Type B pancreatic cell (in vitro differentiated cells): ENCODE results near the gene HDAC10. TPM values are rescaled to one million over a fixed set of nuclear protein-coding genes. Genes with fewer than 3 reads are reported as not detected.

Experiments
- DNase-seq: peaks from one replicate; pipeline ENCODE4 v3.0.0; 2021; ENCODE audit warnings: mixed read lengths; ENCODE audit not compliant: unreplicated experiment; ENCODE audit errors: extremely low spot score
- H3K27ac Mint-ChIP-seq: 2 replicates; pipeline ENCODE4 v1.8.0; 2021; ENCODE audit warnings: mild to moderate bottlenecking, mixed read lengths
- H3K27me3 Mint-ChIP-seq: 2 replicates; pipeline ENCODE4 v1.8.0; 2021; ENCODE audit warnings: mixed read lengths
- H3K36me3 Mint-ChIP-seq: 2 replicates; pipeline ENCODE4 v1.8.0; 2021; ENCODE audit warnings: mixed read lengths
- H3K4me1 Mint-ChIP-seq: one replicate; pipeline ENCODE4 v1.8.0; 2021; ENCODE audit warnings: mixed read lengths; ENCODE audit not compliant: unreplicated experiment
- H3K4me3 Mint-ChIP-seq: 2 replicates; pipeline ENCODE4 v1.8.0; 2021; ENCODE audit warnings: mild to moderate bottlenecking, mixed read lengths
- H3K9me3 Mint-ChIP-seq: 2 replicates; pipeline ENCODE4 v1.8.0; 2021; ENCODE audit warnings: mixed read lengths
- CTCF ChIP-seq: fragments of 200-600 bp; sonication (generic); conservative IDR thresholded peaks from 2 replicates; pipeline ENCODE4 v1.5.0; 2021; ENCODE audit warnings: antibody characterized with exemption, mild to moderate bottlenecking
- total RNA-seq: library from RNA; stranded (reverse); gene quantifications from 2 replicates; pipeline ENCODE4 v1.2.1, GENCODE V29; 2021; ENCODE audit warnings: low replicate concordance

The HDAC10 gene
- total RNA-seq, 1 donor from 2014 or later = 37.1 TPM

GRCh38 chr22:50233223-50233622 lies 17.8 kb downstream of the HDAC10 start:
- Mint-ChIP-seq H3K9me3 (no peaks in the 10 kb centered on the region), H3K27me3 (no peaks in the 10 kb centered on the region), H3K4me1 (no peaks in the 10 kb centered on the region), H3K4me3 (no peak overlapping the region), H3K36me3 (peaks cover 4% of the 10 kb centered on the region), H3K27ac (no peak overlapping the region)
- peak; percentile 63 for DNase-seq
- TF ChIP-seq CTCF = no peak

DNA sequence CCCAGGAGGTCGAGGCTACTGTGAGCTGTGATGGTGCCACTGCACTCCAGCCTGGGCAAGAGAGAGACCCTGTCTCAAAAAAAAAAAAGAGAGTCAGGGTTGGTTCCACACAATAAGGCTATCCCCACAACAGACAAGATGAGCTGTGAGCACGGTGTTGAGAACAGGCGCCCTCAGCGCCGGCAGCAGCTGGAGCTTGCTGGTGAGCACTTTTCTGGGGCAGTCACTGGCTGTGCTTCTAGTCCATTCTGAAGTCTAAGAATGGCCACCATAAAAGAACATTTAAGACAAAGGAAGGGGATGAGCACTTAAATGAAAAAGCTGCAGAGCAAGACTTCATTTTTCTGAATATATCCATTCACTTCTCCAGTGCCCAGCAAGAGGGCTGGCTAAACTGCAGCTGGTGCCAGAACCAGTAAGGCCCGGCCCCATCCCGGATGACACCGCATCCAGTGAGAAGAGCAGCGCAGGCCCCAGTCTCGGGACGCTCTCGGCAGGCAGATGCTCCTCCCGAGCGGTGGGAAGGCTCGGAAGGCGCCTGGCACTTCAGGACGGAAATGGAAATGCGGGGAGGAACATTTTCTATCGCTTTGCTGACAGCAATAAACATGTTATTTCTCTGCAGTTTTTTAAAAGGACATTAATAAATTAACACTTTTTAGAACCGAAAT lies 18.4 kb downstream of the HDAC10 start:
- Mint-ChIP-seq H3K9me3 (no peaks in the 10 kb centered on the region), H3K27ac (no peak overlapping the region), H3K4me1 (no peaks in the 10 kb centered on the region), H3K27me3 (no peaks in the 10 kb centered on the region), H3K4me3 (no peak overlapping the region), H3K36me3 (peaks cover 4% of the 10 kb centered on the region)
- TF ChIP-seq CTCF = no peak
- DNase-seq = no peak

- no peak for DNase-seq
These were observed 21.7 kb downstream of the HDAC10 start for GRCh38 chr22:50229370-50229769.

DNA sequence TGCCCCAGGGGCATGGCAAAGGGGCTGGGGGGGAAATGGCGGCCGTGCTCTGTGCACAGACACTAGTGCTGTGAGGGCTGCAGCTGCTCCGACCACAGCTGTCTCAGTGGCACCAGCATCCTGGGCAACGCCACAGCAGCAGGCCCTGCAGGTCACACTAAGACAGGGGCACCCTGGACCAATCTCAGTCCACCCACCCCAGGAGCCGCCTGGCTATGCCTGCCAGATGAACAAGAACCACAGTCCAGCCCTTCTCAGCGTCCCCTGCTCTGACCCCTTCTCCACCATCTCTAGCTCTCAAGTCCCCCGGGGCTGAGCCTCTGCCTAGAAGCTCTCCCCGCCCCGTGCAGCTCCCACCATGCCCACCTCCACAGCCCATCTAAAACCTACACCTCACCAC lies 22.7 kb downstream of the HDAC10 start:
- no peak for DNase-seq
- no peak for TF ChIP-seq CTCF
- no peaks in the 10 kb centered on the region for H3K9me3 Mint-ChIP-seq
- H3K4me1 Mint-ChIP-seq = no peaks in the 10 kb centered on the region
- H3K27me3 Mint-ChIP-seq = no peaks in the 10 kb centered on the region
- H3K4me3 Mint-ChIP-seq = no peak overlapping the region
- H3K27ac Mint-ChIP-seq = peak overlapping the region; percentile 59
- H3K36me3 Mint-ChIP-seq = no peaks in the 10 kb centered on the region

More at GRCh38 chr22:50229370-50229769, 21.7 kb downstream of the HDAC10 start:
- Mint-ChIP-seq H3K27me3 (no peaks in the 10 kb centered on the region), H3K4me1 (no peaks in the 10 kb centered on the region), H3K9me3 (no peaks in the 10 kb centered on the region), H3K27ac (no peak overlapping the region), H3K4me3 (no peak overlapping the region), H3K36me3 (no peaks in the 10 kb centered on the region)
- no peak for TF ChIP-seq CTCF

- Mint-ChIP-seq H3K27ac (no peak overlapping the region), H3K9me3 (no peaks in the 10 kb centered on the region), H3K36me3 (no peaks in the 10 kb centered on the region), H3K4me3 (no peak overlapping the region), H3K27me3 (no peaks in the 10 kb centered on the region), H3K4me1 (no peaks in the 10 kb centered on the region)
- no peak for DNase-seq
- TF ChIP-seq CTCF = no peak
These were observed 23.4 kb downstream of the HDAC10 start for GRCh38 chr22:50227579-50228215.
